Heart left ventricle (tissue), 13 donors: ENCODE results near the gene SENP8.

ENCODE experiments used
- POLR2A ChIP-seq, 2 donors: fragments of 450-650 bp; IDR thresholded peaks; one replicate each; pipeline ENCODE4 v1.6.1; 2017; ENCODE audit warnings: antibody characterized with exemption in 2 of 2, mild to moderate bottlenecking in 2 of 2, moderate library complexity in 2 of 2
- TF ChIP-seq, protein P1 (sequence below), 12 donors: fragments of 200-600 bp; sonication (generic) in 4 of 12; IDR thresholded peaks; one replicate each; pipeline versions ENCODE4 v1.5.0 to v1.8.0; 2018 to 2022; ENCODE audit warnings: antibody characterized with exemption in 12 of 12, mild to moderate bottlenecking in 5 of 12
- donor health status: ischemic (EF 13 %, LVEDD 7.1; RV severe dilation, severe dysfunction).
- donor health status: DM: no; HTN: yes; CAD: no.
- donor health status: DM: no; HTN: no; CAD: no.
- donor health status: ischemic (EF 25% LVEDD 6.9; RV normal size, moderate dysfunction).
- donor health status: ischemic (EF 25% LVEDD 5.7; RV mildly dilated, moderate dysfunction).
- donor health status: ischemic (EF 35%, LVEDD 5.7; RV mildly dilated, moderate dysfunction).
- donor health status: nonischemic (EF 11% LVEDD 7.7; RV severe dilation, severe dysfunction).
- donor health status: DM: yes; HTN: yes; CAD: no.
- donor health status: PGD.
- donor health status: ischemic (EF 29% LVEDD 5.4; RV normal size, mild dysfunction).
- donor health status: nonischemic (EF 23%, LVEDD 6.1; RV moderate dilation, normal function).

DNA sequence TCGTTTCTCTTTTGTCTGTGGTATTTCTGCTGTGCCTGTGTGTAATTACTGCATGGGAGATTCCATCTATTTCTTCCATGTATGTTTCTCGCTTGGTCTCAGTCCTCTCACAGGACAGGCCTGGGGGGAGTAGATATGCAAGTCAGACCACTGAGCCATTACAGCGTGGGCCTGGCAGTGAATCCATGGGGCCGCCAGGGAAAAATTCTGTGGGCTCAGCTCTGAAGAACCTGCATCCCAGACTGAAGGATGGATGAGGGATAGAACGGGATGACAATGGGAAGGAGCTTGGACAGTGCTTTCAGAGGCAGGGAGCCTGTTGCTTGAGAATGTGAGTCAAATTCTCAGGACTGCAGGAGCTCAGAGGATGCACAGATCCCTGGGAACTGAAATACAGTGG lies 54.6 kb downstream of the SENP8 start:
- no peak for TF ChIP-seq POLR2A (IDR thresholded peaks at IDR 0.05)
- TF ChIP-seq, protein P1, sequence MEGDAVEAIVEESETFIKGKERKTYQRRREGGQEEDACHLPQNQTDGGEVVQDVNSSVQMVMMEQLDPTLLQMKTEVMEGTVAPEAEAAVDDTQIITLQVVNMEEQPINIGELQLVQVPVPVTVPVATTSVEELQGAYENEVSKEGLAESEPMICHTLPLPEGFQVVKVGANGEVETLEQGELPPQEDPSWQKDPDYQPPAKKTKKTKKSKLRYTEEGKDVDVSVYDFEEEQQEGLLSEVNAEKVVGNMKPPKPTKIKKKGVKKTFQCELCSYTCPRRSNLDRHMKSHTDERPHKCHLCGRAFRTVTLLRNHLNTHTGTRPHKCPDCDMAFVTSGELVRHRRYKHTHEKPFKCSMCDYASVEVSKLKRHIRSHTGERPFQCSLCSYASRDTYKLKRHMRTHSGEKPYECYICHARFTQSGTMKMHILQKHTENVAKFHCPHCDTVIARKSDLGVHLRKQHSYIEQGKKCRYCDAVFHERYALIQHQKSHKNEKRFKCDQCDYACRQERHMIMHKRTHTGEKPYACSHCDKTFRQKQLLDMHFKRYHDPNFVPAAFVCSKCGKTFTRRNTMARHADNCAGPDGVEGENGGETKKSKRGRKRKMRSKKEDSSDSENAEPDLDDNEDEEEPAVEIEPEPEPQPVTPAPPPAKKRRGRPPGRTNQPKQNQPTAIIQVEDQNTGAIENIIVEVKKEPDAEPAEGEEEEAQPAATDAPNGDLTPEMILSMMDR (IDR thresholded peaks at IDR 0.05) = no peak
